DOHH2 (cell line): ENCODE results near the gene TBPL1.
"Not testable (repeated sequence)": the region's sequence is repeated elsewhere in the genome, so short reads cannot be mapped to it uniquely, and the experiment has no call there.

Experiments used
- CTCF ChIP-seq: fragments of 200-600 bp; sonication (generic); IDR thresholded peaks from one replicate; pipeline ENCODE4 v1.5.1; 2014; ENCODE audit warnings: antibody characterized with exemption, mild to moderate bottlenecking, low read depth, low read length; ENCODE audit not compliant: poor library complexity, severe bottlenecking
- EZH2phosphoT487 ChIP-seq: fragments of 200-600 bp; sonication (generic); IDR thresholded peaks from 2 replicates; pipeline ENCODE4 v1.6.1; 2017; ENCODE audit warnings: borderline replicate concordance, mild to moderate bottlenecking, antibody characterized with exemption, low read length, moderate library complexity, mixed read lengths

GRCh38 chr6:133931221-133931620 is 21.8 kb upstream of the TBPL1 start:
- not testable (repeated sequence) for TF ChIP-seq CTCF, EZH2phosphoT487
